ENCODE results near the gene PTCH1. TPM values are rescaled to one million over a fixed set of nuclear protein-coding genes. Genes with fewer than 3 reads are reported as not detected.

PTCH1 gene
- total and polyA plus RNA-seq, 2 donors from 2014 or later: 2.6 to 37.2 TPM

GRCh38 chr9:95511616-95511931 lies 5.2 kb downstream of the PTCH1 start:
- DNase-seq (no peak), FAIRE-seq (no peak)
- intact Hi-C loops (cut with DNase I): no loop called here
- H3K9me3 ChIP-seq (ENCODE audit: control insufficient read depth in 2 of 3, insufficient read depth in 1 of 3, low read length in 3 of 3): no peaks in the 10 kb centered on the region
- TF ChIP-seq CTCF (IDR thresholded peaks at IDR 0.05; ENCODE audit: borderline replicate concordance, extremely low read depth, insufficient read depth): no peak
- H3K4me3 ChIP-seq (ENCODE audit: low read length in 3 of 3): peak overlapping the region; percentile 71 to 94 (median 82)
- H3K27ac ChIP-seq (ENCODE audit: low read depth in 2 of 2, low read length in 2 of 2): peak overlapping the region; percentile 82 to 95
- H3K27me3 ChIP-seq (ENCODE audit: control insufficient read depth, insufficient read depth, low read length): no peaks in the 10 kb centered on the region
- H3K4me1 ChIP-seq (ENCODE audit: control insufficient read depth in 2 of 3, insufficient read depth in 2 of 3, low read depth in 1 of 3, low read length in 3 of 3): peaks cover 0 to 12% (median 0%) of the 10 kb centered on the region in 3 donors
- no peaks in the 10 kb centered on the region for H3K36me3 ChIP-seq (ENCODE audit: control insufficient read depth in 2 of 3, insufficient read depth in 3 of 3, low read length in 3 of 3)
- peak overlapping the region; percentile 48 to 78 (median 60) for H3K9ac ChIP-seq (ENCODE audit: low read length in 3 of 3)

- H3K4me1 ChIP-seq (ENCODE audit: control insufficient read depth in 2 of 3, insufficient read depth in 2 of 3, low read depth in 1 of 3, low read length in 3 of 3): peaks cover 0 to 12% (median 0%) of the 10 kb centered on the region in 3 donors
- TF ChIP-seq CTCF (IDR thresholded peaks at IDR 0.05; ENCODE audit: borderline replicate concordance, extremely low read depth, insufficient read depth): no peak
- no peak for FAIRE-seq
These were observed 5.8 kb downstream of the PTCH1 start for GRCh38 chr9:95510709-95511615.

GRCh38 chr9:95509851-95510708 lies 6.7 kb downstream of the PTCH1 start:
- Histone ChIP-seq H3K9me3 (ENCODE audit: control insufficient read depth in 2 of 3, insufficient read depth in 1 of 3, low read length in 3 of 3) (no peaks in the 10 kb centered on the region), H3K36me3 (ENCODE audit: control insufficient read depth in 2 of 3, insufficient read depth in 3 of 3, low read length in 3 of 3) (no peaks in the 10 kb centered on the region), H3K4me1 (ENCODE audit: control insufficient read depth in 2 of 3, insufficient read depth in 2 of 3, low read depth in 1 of 3, low read length in 3 of 3) (peaks cover 0 to 10% (median 2%) of the 10 kb centered on the region in 3 donors), H3K27ac (ENCODE audit: low read depth in 2 of 2, low read length in 2 of 2) (peak overlapping the region; percentile 71 to 83), H3K9ac (ENCODE audit: low read length in 3 of 3) (peak overlapping the region; percentile 69 to 92 (median 84)), H3K27me3 (ENCODE audit: control insufficient read depth, insufficient read depth, low read length) (no peaks in the 10 kb centered on the region), H3K4me3 (ENCODE audit: low read length in 3 of 3) (peak overlapping the region; percentile 89 to 94 (median 93))
- DNase-seq (peak in 4 of 5 donors; percentile 61 to 84 (median 74)), FAIRE-seq (no peak)
- intact Hi-C loops (cut with DNase I): no loop called here
- TF ChIP-seq CTCF (IDR thresholded peaks at IDR 0.05; ENCODE audit: borderline replicate concordance, extremely low read depth, insufficient read depth): no peak

More at GRCh38 chr9:95510709-95511615, 5.8 kb downstream of the PTCH1 start:
- H3K36me3 ChIP-seq (ENCODE audit: control insufficient read depth in 2 of 3, insufficient read depth in 3 of 3, low read length in 3 of 3): no peaks in the 10 kb centered on the region
- no peaks in the 10 kb centered on the region for H3K27me3 ChIP-seq (ENCODE audit: control insufficient read depth, insufficient read depth, low read length)
- intact Hi-C loops (cut with DNase I): no loop called here
- H3K4me3 ChIP-seq (ENCODE audit: low read length in 3 of 3): peak overlapping the region; percentile 89 to 94 (median 93)
- peak overlapping the region; percentile 82 to 95 for H3K27ac ChIP-seq (ENCODE audit: low read depth in 2 of 2, low read length in 2 of 2)
- no peaks in the 10 kb centered on the region for H3K9me3 ChIP-seq (ENCODE audit: control insufficient read depth in 2 of 3, insufficient read depth in 1 of 3, low read length in 3 of 3)
- peak overlapping the region; percentile 69 to 92 (median 84) for H3K9ac ChIP-seq (ENCODE audit: low read length in 3 of 3)
- DNase-seq: peak; percentile 96 to 98 (median 97)

All from kidney (tissue), 14 donors.